A673 (cell line): ENCODE data around the gene CA4. TPM values are rescaled to one million over a fixed set of nuclear protein-coding genes. Genes with fewer than 3 reads are reported as not detected.

Experiments used
- BruUV-seq: library from RNA; stranded (reverse); fragments of 400-500 nt; replicated peaks from 2 replicates; lab custom pipeline; 2021; lab: Mats Ljungman, UMichigan
- CTCF ChIA-PET: fragments of 300-600 bp; sonication (Branson Sonifier 250); formaldehyde crosslinking; loops from one replicate; lab custom pipeline; 2022; ENCODE audit warnings: antibody characterized with exemption; lab: Charles Lee
- POLR2A ChIA-PET: fragments of 300-600 bp; sonication (Branson Sonifier 250); formaldehyde crosslinking; loops from one replicate; lab custom pipeline; 2022; ENCODE audit warnings: antibody characterized with exemption; ENCODE audit not compliant: low non-redundant PET; lab: Charles Lee
- DNase-seq: peaks from one replicate; pipeline ENCODE4 v3.0.0-alpha.2; 2015; ENCODE audit warnings: low spot score
- H3K27ac ChIP-seq: fragments of 200-600 bp; sonication (generic); 2 replicates; pipeline ENCODE4 v1.5.1; 2016; ENCODE audit warnings: mixed run types, low read depth, mild to moderate bottlenecking, mixed read lengths, antibody characterized with exemption, low read length; ENCODE audit not compliant: poor library complexity, severe bottlenecking
- H3K27me3 ChIP-seq: fragments of 200-600 bp; sonication (generic); replicated peaks from 2 replicates; pipeline ENCODE4 v1.6.1; 2017; ENCODE audit warnings: mixed run types, low read depth, mild to moderate bottlenecking, mixed read lengths, antibody characterized with exemption, low read length; ENCODE audit not compliant: insufficient read depth, poor library complexity
- H3K36me3 ChIP-seq: fragments of 200-600 bp; sonication (generic); 2 replicates; pipeline ENCODE4 v1.6.1; 2016; ENCODE audit warnings: mixed run types, mild to moderate bottlenecking, mixed read lengths, antibody characterized with exemption, low read length; ENCODE audit not compliant: insufficient read depth, poor library complexity, severe bottlenecking
- H3K4me1 ChIP-seq: fragments of 200-600 bp; sonication (generic); 2 replicates; pipeline ENCODE4 v1.6.1; 2017; ENCODE audit warnings: mixed run types, mild to moderate bottlenecking, mixed read lengths, antibody characterized with exemption, low read length; ENCODE audit not compliant: insufficient read depth, poor library complexity, severe bottlenecking
- H3K4me3 ChIP-seq: fragments of 200-600 bp; sonication (generic); 2 replicates; pipeline ENCODE4 v1.5.1; 2016; ENCODE audit warnings: low read depth, mixed run types, mild to moderate bottlenecking, mixed read lengths, low read length; ENCODE audit not compliant: poor library complexity, severe bottlenecking
- H3K9me3 ChIP-seq: fragments of 200-600 bp; sonication (generic); 2 replicates; pipeline ENCODE4 v1.6.1; 2016; ENCODE audit warnings: mixed run types, low read depth, mild to moderate bottlenecking, mixed read lengths, antibody characterized with exemption, low read length; ENCODE audit not compliant: poor library complexity, severe bottlenecking
- EZH2 ChIP-seq: fragments of 200-600 bp; sonication (generic); IDR thresholded peaks from 2 replicates; pipeline ENCODE4 v1.6.1; 2017; ENCODE audit warnings: borderline replicate concordance, low read depth, mild to moderate bottlenecking, mixed read lengths, antibody characterized with exemption, low read length; ENCODE audit not compliant: poor library complexity, severe bottlenecking
- intact Hi-C: fragments of 100-400 bp; cut with micrococcal nuclease; formaldehyde crosslinking; loops from one replicate; pipeline ENCODE4 v1.10.0; 2022; ENCODE audit not compliant: unreplicated experiment
- total RNA-seq: library from RNA; stranded (reverse); gene quantifications from 2 replicates; pipeline ENCODE4 v1.2.3, GENCODE V29; 2021
- TF ChIP-seq, protein P1 (sequence below): fragments of 300-800, 200-600 bp; sonication (generic); conservative IDR thresholded peaks from 2 replicates; pipeline ENCODE4 v1.5.1; 2017; ENCODE audit warnings: low read depth, mild to moderate bottlenecking, antibody characterized with exemption, low read length, moderate library complexity, mixed read lengths

CA4 gene
- total RNA-seq, 1 experiment from 2014 or later, result not detected

DNA sequence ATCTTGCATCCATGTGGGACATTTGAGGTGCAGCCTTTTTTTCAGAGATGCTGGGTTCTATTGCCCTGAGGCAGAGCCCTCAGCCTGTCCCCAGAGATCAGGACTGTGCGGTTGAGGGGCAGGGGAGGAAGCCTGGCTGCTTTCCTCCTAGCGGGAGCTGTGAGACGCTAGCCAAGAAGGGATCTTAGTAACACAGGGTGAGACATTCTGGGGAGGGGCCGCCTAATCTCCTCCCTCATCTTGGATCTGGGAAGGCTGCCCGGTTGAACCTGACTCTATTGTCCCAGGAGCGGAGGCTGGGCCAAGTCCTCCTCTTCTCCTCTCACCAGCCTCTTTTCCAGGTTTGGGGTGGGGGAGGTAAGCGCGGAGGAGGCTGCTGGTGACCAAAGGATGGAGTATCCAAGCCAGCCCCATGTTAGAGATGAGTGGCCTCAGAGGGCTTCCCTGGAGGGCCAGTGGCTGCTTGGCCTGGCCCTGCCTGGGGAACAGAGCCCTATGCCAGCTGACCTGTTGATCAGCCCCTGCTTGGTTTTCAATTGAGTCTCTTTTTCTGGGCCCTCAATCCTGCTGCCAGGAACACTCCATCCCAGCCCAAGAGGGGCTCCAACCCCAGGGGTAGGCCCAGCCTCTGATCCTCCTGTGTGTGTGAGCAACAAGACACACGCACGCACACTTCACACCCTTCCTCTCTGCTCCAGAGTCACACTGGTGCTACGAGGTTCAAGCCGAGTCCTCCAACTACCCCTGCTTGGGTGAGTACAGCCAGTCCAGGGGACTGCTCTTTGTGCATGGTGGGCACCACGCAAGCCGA, 5.0 kb downstream of the CA4 start:
- H3K9me3 ChIP-seq, result no peaks in the 10 kb centered on the region
- intact Hi-C loops, result no loop called here
- H3K27ac ChIP-seq, result no peak overlapping the region
- H3K27me3 ChIP-seq, result peaks cover 24% of the 10 kb centered on the region
- POLR2A ChIA-PET, result no interaction called here
- no TSS peak for BruUV-seq
- CTCF ChIA-PET, result no interaction called here
- no peak overlapping the region for H3K4me3 ChIP-seq
- DNase-seq, result peak; percentile 45
- no peak for TF ChIP-seq EZH2
- no peaks in the 10 kb centered on the region for H3K36me3 ChIP-seq
- peaks cover 17% of the 10 kb centered on the region for H3K4me1 ChIP-seq

DNA sequence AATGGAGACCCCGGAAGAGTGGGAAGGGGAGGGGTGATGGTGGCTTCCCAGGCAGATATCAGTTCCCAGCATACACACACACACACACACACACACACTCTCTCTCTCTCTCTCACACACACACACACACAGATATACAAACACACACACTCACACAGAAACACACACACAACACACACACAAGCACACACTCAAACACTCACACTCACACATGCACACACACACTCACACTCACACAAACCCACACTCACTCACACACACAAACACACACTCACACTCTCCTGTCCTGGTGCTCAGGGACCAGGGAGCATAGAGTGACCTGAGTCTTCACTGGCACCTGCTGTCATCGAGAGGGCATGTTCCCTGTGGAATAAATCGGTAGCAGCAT, 5.6 kb downstream of the CA4 start:
- peaks cover 12% of the 10 kb centered on the region for H3K4me1 ChIP-seq
- H3K4me3 ChIP-seq, result no peak overlapping the region
- no peaks in the 10 kb centered on the region for H3K9me3 ChIP-seq
- peaks cover 18% of the 10 kb centered on the region for H3K27me3 ChIP-seq
- intact Hi-C loops, result no loop called here
- ChIA-PET CTCF (no interaction called here), POLR2A (no interaction called here)
- H3K36me3 ChIP-seq, result no peaks in the 10 kb centered on the region
- TF ChIP-seq EZH2, result no peak
- TF ChIP-seq, protein P1, sequence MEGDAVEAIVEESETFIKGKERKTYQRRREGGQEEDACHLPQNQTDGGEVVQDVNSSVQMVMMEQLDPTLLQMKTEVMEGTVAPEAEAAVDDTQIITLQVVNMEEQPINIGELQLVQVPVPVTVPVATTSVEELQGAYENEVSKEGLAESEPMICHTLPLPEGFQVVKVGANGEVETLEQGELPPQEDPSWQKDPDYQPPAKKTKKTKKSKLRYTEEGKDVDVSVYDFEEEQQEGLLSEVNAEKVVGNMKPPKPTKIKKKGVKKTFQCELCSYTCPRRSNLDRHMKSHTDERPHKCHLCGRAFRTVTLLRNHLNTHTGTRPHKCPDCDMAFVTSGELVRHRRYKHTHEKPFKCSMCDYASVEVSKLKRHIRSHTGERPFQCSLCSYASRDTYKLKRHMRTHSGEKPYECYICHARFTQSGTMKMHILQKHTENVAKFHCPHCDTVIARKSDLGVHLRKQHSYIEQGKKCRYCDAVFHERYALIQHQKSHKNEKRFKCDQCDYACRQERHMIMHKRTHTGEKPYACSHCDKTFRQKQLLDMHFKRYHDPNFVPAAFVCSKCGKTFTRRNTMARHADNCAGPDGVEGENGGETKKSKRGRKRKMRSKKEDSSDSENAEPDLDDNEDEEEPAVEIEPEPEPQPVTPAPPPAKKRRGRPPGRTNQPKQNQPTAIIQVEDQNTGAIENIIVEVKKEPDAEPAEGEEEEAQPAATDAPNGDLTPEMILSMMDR, result no peak
- DNase-seq, result no peak
- no TSS peak for BruUV-seq
- H3K27ac ChIP-seq, result no peak overlapping the region

DNA sequence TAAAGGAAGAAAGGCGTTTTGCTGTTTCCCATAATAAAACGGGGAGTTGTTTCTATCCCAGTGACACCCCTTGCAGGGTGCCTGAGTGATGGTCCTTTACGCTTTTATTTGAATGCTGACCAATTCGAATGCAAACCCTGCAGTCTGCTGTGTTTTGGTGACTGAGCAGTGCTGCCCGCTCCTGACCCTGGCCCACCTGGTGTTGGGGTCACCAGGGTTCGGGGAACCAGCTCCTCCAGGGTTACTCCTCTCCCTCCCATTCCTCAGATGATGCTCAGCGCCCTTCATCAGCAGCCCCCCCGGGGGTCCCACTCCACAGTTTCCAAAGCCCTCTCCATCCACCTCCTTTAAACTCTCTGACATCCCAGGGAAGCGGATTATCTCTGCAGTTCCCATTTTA, 6.0 kb downstream of the CA4 start:
- TF ChIP-seq, protein P1, result no peak
- no peak for TF ChIP-seq EZH2
- H3K4me1 ChIP-seq, result peaks cover 8% of the 10 kb centered on the region
- peaks cover 14% of the 10 kb centered on the region for H3K27me3 ChIP-seq
- H3K36me3 ChIP-seq, result no peaks in the 10 kb centered on the region
- no peak overlapping the region for H3K4me3 ChIP-seq
- POLR2A ChIA-PET, result no interaction called here
- BruUV-seq, result no TSS peak
- intact Hi-C loops, result no loop called here
- CTCF ChIA-PET, result no interaction called here
- DNase-seq, result no peak
- H3K9me3 ChIP-seq, result no peaks in the 10 kb centered on the region
- no peak overlapping the region for H3K27ac ChIP-seq
